Effector memory CD8-positive, alpha-beta T cell (primary cell): Measurements from ENCODE around the gene KRTAP10-12.
A peak's percentile ranks its signal among the peaks of the same experiment; 100 is the strongest.
"Not testable (repeated sequence)": the region's sequence is repeated elsewhere in the genome, so short reads cannot be mapped to it uniquely, and the experiment has no call there.

Source experiments
- ATAC-seq: fragments of 150-1000 bp; cut with Tn5 transposase; replicated peaks from 2 replicates; pipeline ENCODE4 v1.10.0; 2021; ENCODE audit warnings: mild to moderate bottlenecking, moderate library complexity
- DNase-seq, 3 experiments: peaks; one replicate each; pipeline ENCODE4 v3.0.0; 2021
- H3K27ac Mint-ChIP-seq, 2 donors: one replicate each; pipeline ENCODE4 v1.8.0; 2022; ENCODE audit warnings: mild to moderate bottlenecking in 2 of 2, mixed read lengths in 2 of 2, moderate library complexity in 2 of 2
- H3K27me3 Mint-ChIP-seq, 2 donors: one replicate each; pipeline ENCODE4 v1.8.0; 2022; ENCODE audit warnings: mixed read lengths in 2 of 2
- H3K36me3 Mint-ChIP-seq: one replicate; pipeline ENCODE4 v1.8.0; 2022; ENCODE audit warnings: mild to moderate bottlenecking, moderate library complexity, mixed read lengths; ENCODE audit not compliant: insufficient read depth
- H3K4me1 Mint-ChIP-seq, 2 donors: one replicate each; pipeline ENCODE4 v1.8.0; 2022; ENCODE audit warnings: low read depth in 2 of 2, mixed read lengths in 2 of 2
- H3K4me3 Mint-ChIP-seq, 2 donors: one replicate each; pipeline ENCODE4 v1.8.0; 2022; ENCODE audit warnings: mild to moderate bottlenecking in 2 of 2, mixed read lengths in 2 of 2, moderate library complexity in 2 of 2
- H3K9me3 Mint-ChIP-seq, 2 donors: one replicate each; pipeline ENCODE4 v1.8.0; 2022; ENCODE audit warnings: mixed read lengths in 2 of 2
- total RNA-seq, 9 experiments: gene quantifications; one replicate each; lab custom pipeline; 2026; lab: John Stamatoyannopoulos, UW

Gene KRTAP10-12
- 0 reads per million in 9 experiments for total RNA-seq

DNA sequence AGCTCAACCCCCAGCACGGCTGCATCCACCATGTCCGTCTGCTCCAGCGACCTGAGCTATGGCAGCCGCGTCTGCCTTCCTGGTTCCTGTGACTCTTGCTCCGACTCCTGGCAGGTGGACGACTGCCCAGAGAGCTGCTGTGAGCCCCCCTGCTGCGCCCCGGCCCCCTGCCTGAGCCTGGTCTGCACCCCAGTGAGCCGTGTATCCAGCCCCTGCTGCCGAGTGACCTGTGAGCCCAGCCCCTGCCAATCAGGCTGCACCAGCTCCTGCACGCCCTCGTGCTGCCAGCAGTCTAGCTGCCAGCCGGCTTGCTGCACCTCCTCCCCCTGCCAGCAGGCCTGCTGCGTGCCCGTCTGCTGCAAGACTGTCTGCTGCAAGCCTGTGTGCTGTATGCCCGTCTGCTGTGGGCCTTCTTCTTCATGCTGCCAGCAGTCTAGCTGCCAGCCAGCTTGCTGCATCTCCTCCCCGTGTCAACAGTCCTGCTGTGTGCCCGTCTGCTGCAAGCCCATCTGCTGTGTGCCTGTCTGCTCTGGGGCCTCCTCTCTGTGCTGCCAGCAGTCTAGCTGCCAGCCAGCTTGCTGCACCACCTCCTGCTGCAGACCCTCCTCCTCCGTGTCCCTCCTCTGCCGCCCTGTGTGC, at the start of gene KRTAP10-12:
TSS of gene KRTAP10-12 (plus strand) at position 1 of the 639 bp plus-strand sequence. CDS start at position 31, 30 bp downstream.
- not testable (repeated sequence) for H3K9me3 Mint-ChIP-seq, DNase-seq, H3K4me3 Mint-ChIP-seq, ATAC-seq, H3K36me3 Mint-ChIP-seq
- peaks cover 53 to 70% of the 10 kb centered on the region in 2 donors for H3K27me3 Mint-ChIP-seq
- peaks cover 18 to 24% of the 10 kb centered on the region in 2 donors for H3K4me1 Mint-ChIP-seq
- peak within 1 kb of the TSS; percentile 16 to 75 for H3K27ac Mint-ChIP-seq

GRCh38 chr21:44647222-44647552, 49.8 kb upstream of the KRTAP10-12 start:
- Mint-ChIP-seq H3K4me1 (peaks cover 10 to 15% of the 10 kb centered on the region in 2 donors), H3K9me3 (peaks cover 12 to 22% of the 10 kb centered on the region in 2 donors), H3K36me3 (peaks cover 4% of the 10 kb centered on the region), H3K27me3 (peaks cover 0 to 8% of the 10 kb centered on the region in 2 donors), H3K27ac (peak overlapping the region in 1 of 2 donors; percentile 63), H3K4me3 (no peak overlapping the region)
- ATAC-seq (no peak), DNase-seq (no peak)

- Mint-ChIP-seq H3K9me3 (peaks cover 12 to 14% of the 10 kb centered on the region in 2 donors), H3K4me3 (no peak overlapping the region), H3K27ac (peak overlapping the region in 1 of 2 donors; percentile 67), H3K36me3 (peaks cover 4% of the 10 kb centered on the region), H3K4me1 (peaks cover 14 to 20% of the 10 kb centered on the region in 2 donors), H3K27me3 (peaks cover 0 to 8% of the 10 kb centered on the region in 2 donors)
- DNase-seq (no peak), ATAC-seq (no peak)
Observed at GRCh38 chr21:44648557-44649311, 48.2 kb upstream of the KRTAP10-12 start.

DNA sequence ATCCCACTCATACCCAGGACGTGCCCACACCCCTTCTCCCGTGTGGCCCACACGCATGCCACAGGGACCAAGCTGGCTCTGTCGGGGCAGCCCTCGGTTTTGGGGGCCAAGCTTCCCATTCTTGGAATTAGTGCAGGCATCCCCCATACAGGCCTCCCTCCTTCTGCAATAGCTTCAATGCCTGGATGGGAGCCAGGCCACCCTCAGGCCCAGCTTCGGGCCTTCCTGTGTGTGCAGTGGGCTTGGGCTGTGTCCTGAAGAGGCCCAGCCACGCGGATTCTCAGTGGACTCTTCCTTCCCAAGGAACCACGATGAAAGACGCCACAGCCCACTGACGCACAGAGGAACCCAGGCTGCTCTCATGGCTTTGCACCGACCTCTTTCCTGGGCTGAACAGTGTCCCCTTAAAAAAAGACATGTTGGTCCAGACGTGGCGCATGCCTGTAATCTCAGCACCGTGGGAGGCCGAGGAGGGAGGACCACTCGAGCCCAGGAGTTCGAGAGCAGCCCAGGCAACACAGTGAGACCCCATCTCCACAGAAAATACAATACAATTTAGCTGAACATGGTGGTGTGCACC, 47.4 kb upstream of the KRTAP10-12 start:
- H3K9me3 Mint-ChIP-seq = peaks cover 5% of the 10 kb centered on the region in 2 donors
- no peak for DNase-seq
- H3K27me3 Mint-ChIP-seq = peaks cover 0 to 8% of the 10 kb centered on the region in 2 donors
- ATAC-seq = no peak
- H3K27ac Mint-ChIP-seq = peak overlapping the region in 1 of 2 donors; percentile 67
- peaks cover 10% of the 10 kb centered on the region for H3K36me3 Mint-ChIP-seq
- H3K4me1 Mint-ChIP-seq = peaks cover 22 to 29% of the 10 kb centered on the region in 2 donors
- no peak overlapping the region for H3K4me3 Mint-ChIP-seq

DNA sequence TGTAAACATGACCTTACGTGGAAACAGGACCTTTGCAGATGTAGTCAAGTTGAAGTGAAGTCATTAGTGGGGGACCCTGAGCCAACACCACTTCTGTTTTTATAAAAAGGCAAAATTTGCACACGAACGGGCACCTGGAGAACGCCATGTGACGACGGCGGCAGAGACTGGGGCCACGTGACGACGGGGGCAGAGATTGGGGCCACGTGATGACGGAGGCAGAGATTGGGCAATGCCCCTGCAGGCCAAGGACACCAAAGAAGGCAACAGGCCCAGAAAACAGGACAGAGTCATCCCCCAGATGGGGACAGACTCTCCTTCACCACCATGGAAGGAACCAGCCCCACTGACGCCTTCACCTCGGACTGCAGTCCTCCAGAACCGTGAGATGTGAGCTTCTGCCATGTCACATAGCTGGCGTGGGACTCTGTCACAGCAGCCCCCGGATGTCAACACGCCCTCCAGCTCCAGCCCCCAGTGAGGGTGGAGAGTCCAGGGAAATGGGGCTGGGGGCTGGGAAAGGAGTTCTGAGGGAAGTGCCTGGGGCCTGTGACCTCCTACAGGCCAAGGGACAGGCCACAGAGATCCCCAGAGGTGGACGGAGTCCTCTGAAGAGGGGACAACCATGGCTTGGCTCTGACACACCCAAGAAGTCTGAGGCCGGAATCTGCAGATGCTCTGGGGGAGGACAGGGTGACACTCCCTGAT, 46.6 kb upstream of the KRTAP10-12 start:
- Mint-ChIP-seq H3K9me3 (no peaks in the 10 kb centered on the region), H3K27ac (peak overlapping the region; percentile 30 to 67), H3K27me3 (peaks cover 0 to 8% of the 10 kb centered on the region in 2 donors), H3K4me3 (no peak overlapping the region), H3K4me1 (peaks cover 24 to 35% of the 10 kb centered on the region in 2 donors), H3K36me3 (peaks cover 13% of the 10 kb centered on the region)
- DNase-seq = no peak
- no peak for ATAC-seq

DNA sequence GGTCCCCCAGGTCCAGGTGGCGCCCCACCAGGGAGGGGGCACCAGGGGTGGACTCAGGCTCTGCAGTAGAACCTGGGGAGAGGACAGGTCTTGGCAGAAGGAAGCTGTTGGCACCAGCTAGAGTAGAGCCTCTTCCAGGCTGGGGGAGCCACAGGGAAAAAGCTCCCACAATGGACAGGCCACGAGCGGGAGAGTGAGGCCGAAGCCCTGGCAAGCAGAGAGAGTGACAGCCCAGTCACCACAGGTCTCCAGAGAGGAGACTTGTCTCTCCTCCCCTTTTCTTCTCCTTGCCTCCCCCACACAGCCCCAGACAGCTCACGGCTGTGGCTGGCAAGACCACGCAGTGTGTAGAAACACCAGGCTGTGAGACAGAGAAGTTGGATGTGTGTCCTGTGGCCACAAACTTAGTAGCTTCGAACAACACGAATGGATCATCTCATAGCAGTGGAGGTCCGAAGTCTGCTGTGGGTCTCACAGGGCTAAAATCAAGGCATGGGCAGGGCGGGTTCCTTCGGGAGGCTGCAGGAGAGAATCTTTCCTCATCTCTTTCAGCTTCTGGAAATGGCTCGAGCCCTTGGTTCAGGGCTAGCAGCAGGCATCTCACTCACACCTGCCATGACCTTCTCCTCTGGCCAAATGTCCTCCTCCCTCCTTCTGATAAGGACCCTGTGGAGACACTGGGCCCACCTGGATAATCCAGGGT, 45.8 kb upstream of the KRTAP10-12 start:
- Mint-ChIP-seq H3K27ac (peak overlapping the region; percentile 30 to 67), H3K9me3 (no peaks in the 10 kb centered on the region), H3K36me3 (peaks cover 13% of the 10 kb centered on the region), H3K4me1 (peaks cover 26 to 36% of the 10 kb centered on the region in 2 donors), H3K27me3 (peaks cover 0 to 8% of the 10 kb centered on the region in 2 donors), H3K4me3 (no peak overlapping the region)
- ATAC-seq (no peak), DNase-seq (no peak)

GRCh38 chr21:44653123-44653522, 43.8 kb upstream of the KRTAP10-12 start:
- Mint-ChIP-seq H3K4me3 (no peak overlapping the region), H3K4me1 (peaks cover 41 to 47% of the 10 kb centered on the region in 2 donors), H3K27me3 (no peaks in the 10 kb centered on the region), H3K27ac (peak overlapping the region; percentile 91 to 93), H3K9me3 (peaks cover 0 to 8% of the 10 kb centered on the region in 2 donors), H3K36me3 (peaks cover 24% of the 10 kb centered on the region)
- no peak for DNase-seq
- ATAC-seq = no peak

GRCh38 chr21:44653656-44654575, 43.1 kb upstream of the KRTAP10-12 start:
- Mint-ChIP-seq H3K4me3 (peak overlapping the region; percentile 74 to 78), H3K27ac (peak overlapping the region; percentile 91 to 93), H3K4me1 (peaks cover 49 to 55% of the 10 kb centered on the region in 2 donors), H3K27me3 (no peaks in the 10 kb centered on the region), H3K36me3 (peaks cover 31% of the 10 kb centered on the region), H3K9me3 (peaks cover 3 to 8% of the 10 kb centered on the region in 2 donors)
- ATAC-seq (peak; percentile 77), DNase-seq (peak; percentile 64 to 79 (median 77))

DNA sequence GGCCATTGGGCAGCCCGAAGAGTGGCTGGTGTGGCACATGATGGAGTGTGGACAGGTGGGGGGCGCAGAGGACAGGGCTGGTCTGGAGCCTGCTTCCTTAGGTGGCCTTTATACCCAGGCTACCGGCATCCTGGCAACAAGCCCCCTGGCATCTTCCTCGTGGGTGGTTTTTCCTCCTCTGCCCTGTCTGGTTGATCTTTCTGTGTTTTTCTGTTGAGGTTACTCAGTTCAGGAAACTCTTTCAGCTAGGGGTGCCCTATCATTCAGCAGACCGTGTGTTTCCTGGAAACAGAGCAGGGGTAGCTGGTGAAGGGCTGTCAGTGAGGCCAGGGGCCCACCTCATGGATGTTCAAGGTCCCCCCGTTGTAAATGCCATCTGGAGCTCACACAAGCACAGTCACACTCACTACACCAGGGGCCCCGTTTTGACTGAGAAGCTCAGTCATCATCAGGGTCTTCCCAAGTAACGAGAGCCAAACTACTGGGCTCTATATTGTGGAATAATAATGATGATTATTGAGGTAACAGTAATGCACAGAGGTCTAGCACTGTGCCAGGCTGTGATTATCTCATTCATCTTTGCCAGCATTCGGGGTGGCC, 42.3 kb upstream of the KRTAP10-12 start, which contains the start of gene KRTAP12-4:
TSS of gene KRTAP12-4 (minus strand) at position 84 of the 600 bp plus-strand sequence. CDS start at position 39, 45 bp downstream.
- peak within 1 kb of the TSS; percentile 91 to 93 for H3K27ac Mint-ChIP-seq

GRCh38 chr21:44656868-44657267, 40.1 kb upstream of the KRTAP10-12 start:
- Mint-ChIP-seq H3K4me3 (peak overlapping the region; percentile 70 to 74), H3K27me3 (no peaks in the 10 kb centered on the region), H3K9me3 (peaks cover 3 to 8% of the 10 kb centered on the region in 2 donors), H3K36me3 (peaks cover 27% of the 10 kb centered on the region), H3K27ac (peak overlapping the region; percentile 95 to 96), H3K4me1 (peaks cover 57 to 62% of the 10 kb centered on the region in 2 donors)
- DNase-seq (no peak), ATAC-seq (no peak)

More for the DNA sequence above, 42.3 kb upstream of the KRTAP10-12 start, which contains the start of gene KRTAP12-4:
- peak within 1 kb of the TSS; percentile 74 to 78 for H3K4me3 Mint-ChIP-seq
- peaks cover 3 to 8% of the 10 kb centered on the region in 2 donors for H3K9me3 Mint-ChIP-seq
- DNase-seq (no peak), ATAC-seq (no peak)
- peaks cover 27% of the 10 kb centered on the region for H3K36me3 Mint-ChIP-seq
- peaks cover 55 to 62% of the 10 kb centered on the region in 2 donors for H3K4me1 Mint-ChIP-seq
- H3K27me3 Mint-ChIP-seq = no peaks in the 10 kb centered on the region
